T-helper 1 cell treated with Interleukin-12 subunit alpha and Interleukin-12 subunit beta and Interleukin-4 antibody, amounts not matched to agents 30 μg/mL and 1 μg/mL, for 36 hours (primary cell): ENCODE data around the gene FAM53C.
"Not testable (repeated sequence)": the region's sequence is repeated elsewhere in the genome, so short reads cannot be mapped to it uniquely, and the experiment has no call there.

Experiments used
- H3K27ac Mint-ChIP-seq: one replicate; pipeline ENCODE4 v1.8.0; 2021; ENCODE audit warnings: mild to moderate bottlenecking, mixed read lengths
- H3K27me3 Mint-ChIP-seq: one replicate; pipeline ENCODE4 v1.8.0; 2021; ENCODE audit warnings: low read depth, mixed read lengths
- H3K36me3 Mint-ChIP-seq: one replicate; pipeline ENCODE4 v1.8.0; 2021; ENCODE audit warnings: low read depth, mixed read lengths
- H3K4me1 Mint-ChIP-seq: one replicate; pipeline ENCODE4 v1.8.0; 2021; ENCODE audit warnings: low read depth, mixed read lengths
- H3K4me3 Mint-ChIP-seq: one replicate; pipeline ENCODE4 v1.8.0; 2021; ENCODE audit warnings: mild to moderate bottlenecking, moderate library complexity, mixed read lengths
- H3K9me3 Mint-ChIP-seq: one replicate; pipeline ENCODE4 v1.8.0; 2021; ENCODE audit warnings: mixed read lengths

The FAM53C gene

GRCh38 chr5:138337685-138338410 is at the start of gene FAM53C:
FAM53C (plus strand) TSS chr5:138338266; CDS start chr5:138341336, 3,070 bp downstream.
- H3K9me3 Mint-ChIP-seq, result no peaks in the 10 kb centered on the region
- H3K4me3 Mint-ChIP-seq, result peak within 1 kb of the TSS; percentile 96
- peaks cover 39% of the 10 kb centered on the region for H3K4me1 Mint-ChIP-seq
- H3K36me3 Mint-ChIP-seq, result peaks cover 13% of the 10 kb centered on the region
- H3K27me3 Mint-ChIP-seq, result no peaks in the 10 kb centered on the region
- H3K27ac Mint-ChIP-seq, result peak within 1 kb of the TSS; percentile 98

- Mint-ChIP-seq H3K27me3 (no peaks in the 10 kb centered on the region), H3K27ac (no peak overlapping the region), H3K4me3 (no peak overlapping the region), H3K4me1 (peaks cover 2% of the 10 kb centered on the region), H3K36me3 (peaks cover 8% of the 10 kb centered on the region), H3K9me3 (no peaks in the 10 kb centered on the region)
Observed at GRCh38 chr5:138289296-138289695, 48.8 kb upstream of the FAM53C start.

- H3K4me3 Mint-ChIP-seq, result no peak overlapping the region
- peaks cover 9% of the 10 kb centered on the region for H3K36me3 Mint-ChIP-seq
- H3K27ac Mint-ChIP-seq, result no peak overlapping the region
- H3K9me3 Mint-ChIP-seq, result no peaks in the 10 kb centered on the region
- no peaks in the 10 kb centered on the region for H3K4me1 Mint-ChIP-seq
- no peaks in the 10 kb centered on the region for H3K27me3 Mint-ChIP-seq
Observed at GRCh38 chr5:138303372-138303771, 34.7 kb upstream of the FAM53C start.

- no peaks in the 10 kb centered on the region for H3K9me3 Mint-ChIP-seq
- no peak overlapping the region for H3K27ac Mint-ChIP-seq
- no peaks in the 10 kb centered on the region for H3K27me3 Mint-ChIP-seq
- no peaks in the 10 kb centered on the region for H3K4me1 Mint-ChIP-seq
- no peak overlapping the region for H3K4me3 Mint-ChIP-seq
- peaks cover 5% of the 10 kb centered on the region for H3K36me3 Mint-ChIP-seq
Observed at GRCh38 chr5:138305797-138306196, 32.3 kb upstream of the FAM53C start.

GRCh38 chr5:138315751-138316278 is 22.3 kb upstream of the FAM53C start:
- no peaks in the 10 kb centered on the region for H3K4me1 Mint-ChIP-seq
- peaks cover 12% of the 10 kb centered on the region for H3K36me3 Mint-ChIP-seq
- no peak overlapping the region for H3K27ac Mint-ChIP-seq
- no peak overlapping the region for H3K4me3 Mint-ChIP-seq
- no peaks in the 10 kb centered on the region for H3K27me3 Mint-ChIP-seq
- no peaks in the 10 kb centered on the region for H3K9me3 Mint-ChIP-seq

GRCh38 chr5:138316355-138316754 is 21.7 kb upstream of the FAM53C start:
- H3K9me3 Mint-ChIP-seq, result no peaks in the 10 kb centered on the region
- no peak overlapping the region for H3K4me3 Mint-ChIP-seq
- H3K27me3 Mint-ChIP-seq, result no peaks in the 10 kb centered on the region
- H3K36me3 Mint-ChIP-seq, result peaks cover 12% of the 10 kb centered on the region
- H3K4me1 Mint-ChIP-seq, result no peaks in the 10 kb centered on the region
- H3K27ac Mint-ChIP-seq, result no peak overlapping the region

- not testable (repeated sequence) for H3K27ac Mint-ChIP-seq, H3K36me3 Mint-ChIP-seq, H3K4me3 Mint-ChIP-seq, H3K4me1 Mint-ChIP-seq, H3K27me3 Mint-ChIP-seq, H3K9me3 Mint-ChIP-seq
Observed at GRCh38 chr5:138318211-138318610, 19.9 kb upstream of the FAM53C start.

- no peaks in the 10 kb centered on the region for H3K9me3 Mint-ChIP-seq
- peaks cover 5% of the 10 kb centered on the region for H3K36me3 Mint-ChIP-seq
- no peaks in the 10 kb centered on the region for H3K27me3 Mint-ChIP-seq
- peak overlapping the region; percentile 84 for H3K4me3 Mint-ChIP-seq
- peaks cover 23% of the 10 kb centered on the region for H3K4me1 Mint-ChIP-seq
- H3K27ac Mint-ChIP-seq, result peak overlapping the region; percentile 81
Observed at GRCh38 chr5:138330813-138331448, 7.1 kb upstream of the FAM53C start.

GRCh38 chr5:138331449-138332368 is 6.4 kb upstream of the FAM53C start, which contains the start of gene CDC25C:
CDC25C (minus strand) TSS chr5:138331804; CDS start chr5:138331180, 624 bp downstream.
- no peaks in the 10 kb centered on the region for H3K9me3 Mint-ChIP-seq
- peaks cover 23% of the 10 kb centered on the region for H3K4me1 Mint-ChIP-seq
- H3K36me3 Mint-ChIP-seq, result peaks cover 5% of the 10 kb centered on the region
- peak within 1 kb of the TSS; percentile 84 for H3K4me3 Mint-ChIP-seq
- no peaks in the 10 kb centered on the region for H3K27me3 Mint-ChIP-seq
- peak within 1 kb of the TSS; percentile 81 for H3K27ac Mint-ChIP-seq

- peaks cover 2% of the 10 kb centered on the region for H3K36me3 Mint-ChIP-seq
- H3K27ac Mint-ChIP-seq, result peak overlapping the region; percentile 31
- peaks cover 40% of the 10 kb centered on the region for H3K4me1 Mint-ChIP-seq
- H3K4me3 Mint-ChIP-seq, result peak overlapping the region; percentile 30
- no peaks in the 10 kb centered on the region for H3K27me3 Mint-ChIP-seq
- H3K9me3 Mint-ChIP-seq, result no peaks in the 10 kb centered on the region
Observed at GRCh38 chr5:138334867-138335447, 3.1 kb upstream of the FAM53C start.

- Mint-ChIP-seq H3K27me3 (no peaks in the 10 kb centered on the region), H3K9me3 (no peaks in the 10 kb centered on the region), H3K4me1 (peaks cover 40% of the 10 kb centered on the region), H3K4me3 (peak overlapping the region; percentile 89), H3K27ac (peak overlapping the region; percentile 98), H3K36me3 (peaks cover 13% of the 10 kb centered on the region)
Observed at GRCh38 chr5:138336952-138337684, 948 bp upstream of the FAM53C start.

- peak overlapping the region; percentile 68 for H3K27ac Mint-ChIP-seq
- H3K27me3 Mint-ChIP-seq, result no peaks in the 10 kb centered on the region
- peaks cover 16% of the 10 kb centered on the region for H3K36me3 Mint-ChIP-seq
- peaks cover 41% of the 10 kb centered on the region for H3K4me1 Mint-ChIP-seq
- no peaks in the 10 kb centered on the region for H3K9me3 Mint-ChIP-seq
- peak overlapping the region; percentile 96 for H3K4me3 Mint-ChIP-seq
Observed at GRCh38 chr5:138338411-138339090, 485 bp downstream of the FAM53C start.

- no peaks in the 10 kb centered on the region for H3K9me3 Mint-ChIP-seq
- peak overlapping the region; percentile 96 for H3K4me3 Mint-ChIP-seq
- H3K4me1 Mint-ChIP-seq, result peaks cover 41% of the 10 kb centered on the region
- H3K27me3 Mint-ChIP-seq, result no peaks in the 10 kb centered on the region
- H3K27ac Mint-ChIP-seq, result peak overlapping the region; percentile 68
- H3K36me3 Mint-ChIP-seq, result peaks cover 16% of the 10 kb centered on the region
Observed at GRCh38 chr5:138339091-138339456, 1.0 kb downstream of the FAM53C start.
